Breast epithelium (tissue), 3 donors: ENCODE data around the gene RNF141.

Experiments used
- POLR2A ChIP-seq: fragments of 450-650 bp; IDR thresholded peaks from one replicate; pipeline ENCODE4 v1.6.1; 2016; ENCODE audit warnings: antibody characterized with exemption, mild to moderate bottlenecking, moderate library complexity
- POLR2AphosphoS5 ChIP-seq, 3 donors: sonication (generic); formaldehyde crosslinking; IDR thresholded peaks; one replicate each; pipeline ENCODE4 v1.6.1; 2017; ENCODE audit warnings: antibody characterized with exemption in 3 of 3
- TF ChIP-seq, protein P1 (sequence below), 3 donors: fragments of 450-650 bp; IDR thresholded peaks; one replicate each; pipeline ENCODE4 v1.5.1; 2016 to 2017; ENCODE audit warnings: antibody characterized with exemption in 3 of 3, mild to moderate bottlenecking in 3 of 3, moderate library complexity in 3 of 3

DNA sequence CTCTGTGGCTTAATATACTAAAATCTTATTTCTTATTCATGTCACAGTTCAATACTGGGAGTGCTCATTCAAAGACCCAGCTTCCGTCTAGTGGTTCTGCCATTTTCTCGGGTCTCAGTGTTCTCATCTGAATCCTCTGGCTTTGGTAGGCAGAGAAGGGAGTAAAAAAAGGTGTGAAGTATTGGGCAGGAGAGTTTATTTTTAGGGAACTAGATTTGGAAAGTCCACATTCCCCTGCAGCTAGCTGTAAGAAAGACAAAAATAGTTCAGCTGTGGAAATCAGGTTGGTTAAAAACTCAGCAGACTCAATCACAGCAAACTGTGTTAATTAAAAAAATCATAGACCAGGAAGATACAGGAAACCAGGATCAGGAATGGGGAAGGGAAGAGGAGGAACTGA, 31.5 kb upstream of the RNF141 start:
- TF ChIP-seq, protein P1, sequence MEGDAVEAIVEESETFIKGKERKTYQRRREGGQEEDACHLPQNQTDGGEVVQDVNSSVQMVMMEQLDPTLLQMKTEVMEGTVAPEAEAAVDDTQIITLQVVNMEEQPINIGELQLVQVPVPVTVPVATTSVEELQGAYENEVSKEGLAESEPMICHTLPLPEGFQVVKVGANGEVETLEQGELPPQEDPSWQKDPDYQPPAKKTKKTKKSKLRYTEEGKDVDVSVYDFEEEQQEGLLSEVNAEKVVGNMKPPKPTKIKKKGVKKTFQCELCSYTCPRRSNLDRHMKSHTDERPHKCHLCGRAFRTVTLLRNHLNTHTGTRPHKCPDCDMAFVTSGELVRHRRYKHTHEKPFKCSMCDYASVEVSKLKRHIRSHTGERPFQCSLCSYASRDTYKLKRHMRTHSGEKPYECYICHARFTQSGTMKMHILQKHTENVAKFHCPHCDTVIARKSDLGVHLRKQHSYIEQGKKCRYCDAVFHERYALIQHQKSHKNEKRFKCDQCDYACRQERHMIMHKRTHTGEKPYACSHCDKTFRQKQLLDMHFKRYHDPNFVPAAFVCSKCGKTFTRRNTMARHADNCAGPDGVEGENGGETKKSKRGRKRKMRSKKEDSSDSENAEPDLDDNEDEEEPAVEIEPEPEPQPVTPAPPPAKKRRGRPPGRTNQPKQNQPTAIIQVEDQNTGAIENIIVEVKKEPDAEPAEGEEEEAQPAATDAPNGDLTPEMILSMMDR (IDR thresholded peaks at IDR 0.05), result no peak
- TF ChIP-seq POLR2AphosphoS5 (IDR thresholded peaks at IDR 0.05) (no peak), POLR2A (no peak)
